Measurements from ENCODE around the gene CTNNAL1.
"Not testable (repeated sequence)": the region's sequence is repeated elsewhere in the genome, so short reads cannot be mapped to it uniquely, and the experiment has no call there.

CTNNAL1 gene, protein sequence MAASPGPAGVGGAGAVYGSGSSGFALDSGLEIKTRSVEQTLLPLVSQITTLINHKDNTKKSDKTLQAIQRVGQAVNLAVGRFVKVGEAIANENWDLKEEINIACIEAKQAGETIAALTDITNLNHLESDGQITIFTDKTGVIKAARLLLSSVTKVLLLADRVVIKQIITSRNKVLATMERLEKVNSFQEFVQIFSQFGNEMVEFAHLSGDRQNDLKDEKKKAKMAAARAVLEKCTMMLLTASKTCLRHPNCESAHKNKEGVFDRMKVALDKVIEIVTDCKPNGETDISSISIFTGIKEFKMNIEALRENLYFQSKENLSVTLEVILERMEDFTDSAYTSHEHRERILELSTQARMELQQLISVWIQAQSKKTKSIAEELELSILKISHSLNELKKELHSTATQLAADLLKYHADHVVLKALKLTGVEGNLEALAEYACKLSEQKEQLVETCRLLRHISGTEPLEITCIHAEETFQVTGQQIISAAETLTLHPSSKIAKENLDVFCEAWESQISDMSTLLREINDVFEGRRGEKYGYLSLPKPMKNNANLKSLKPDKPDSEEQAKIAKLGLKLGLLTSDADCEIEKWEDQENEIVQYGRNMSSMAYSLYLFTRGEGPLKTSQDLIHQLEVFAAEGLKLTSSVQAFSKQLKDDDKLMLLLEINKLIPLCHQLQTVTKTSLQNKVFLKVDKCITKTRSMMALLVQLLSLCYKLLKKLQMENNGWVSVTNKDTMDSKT

DNA sequence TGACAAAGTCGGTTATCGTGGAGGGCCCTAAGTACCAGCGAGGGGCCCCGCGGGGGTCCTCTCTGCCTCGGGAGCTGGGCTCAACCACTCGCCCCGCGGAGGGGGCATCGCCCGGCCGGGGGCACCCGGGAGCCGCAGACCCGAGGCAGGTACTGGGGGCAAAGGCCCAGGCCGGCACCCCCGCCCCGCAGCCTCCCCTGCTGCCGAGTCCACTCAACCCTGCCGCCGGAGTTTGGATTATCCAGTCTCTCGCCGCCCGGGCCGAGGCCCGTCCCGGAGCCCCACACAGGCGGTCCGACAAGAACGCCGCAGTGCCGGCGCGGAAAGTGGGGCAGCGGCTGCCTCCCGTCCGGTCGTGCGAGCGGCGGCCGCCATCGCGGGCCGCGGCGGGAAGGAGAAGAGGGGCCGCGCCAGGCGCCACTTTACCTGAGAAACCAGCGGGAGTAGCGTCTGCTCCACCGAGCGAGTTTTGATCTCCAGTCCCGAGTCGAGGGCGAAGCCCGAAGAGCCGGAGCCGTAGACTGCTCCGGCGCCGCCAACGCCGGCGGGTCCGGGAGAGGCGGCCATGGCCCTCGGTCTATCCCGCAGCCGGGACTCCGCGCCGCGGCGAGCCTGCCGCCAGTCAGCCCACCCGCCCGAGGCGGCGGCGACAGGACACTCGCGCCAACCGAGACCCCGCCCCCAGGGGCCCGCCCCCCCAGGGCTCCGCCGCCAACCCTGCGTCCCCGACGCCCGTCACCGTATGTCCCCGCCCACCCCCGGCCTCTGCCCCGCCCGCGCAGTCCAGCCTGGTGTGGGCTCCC is at the start of gene CTNNAL1:
TSS of gene CTNNAL1 (minus strand) at position 624 of the 803 bp plus-strand sequence. CDS start at position 567, 57 bp downstream.
- DNase-seq = peak; percentile 86

DNA sequence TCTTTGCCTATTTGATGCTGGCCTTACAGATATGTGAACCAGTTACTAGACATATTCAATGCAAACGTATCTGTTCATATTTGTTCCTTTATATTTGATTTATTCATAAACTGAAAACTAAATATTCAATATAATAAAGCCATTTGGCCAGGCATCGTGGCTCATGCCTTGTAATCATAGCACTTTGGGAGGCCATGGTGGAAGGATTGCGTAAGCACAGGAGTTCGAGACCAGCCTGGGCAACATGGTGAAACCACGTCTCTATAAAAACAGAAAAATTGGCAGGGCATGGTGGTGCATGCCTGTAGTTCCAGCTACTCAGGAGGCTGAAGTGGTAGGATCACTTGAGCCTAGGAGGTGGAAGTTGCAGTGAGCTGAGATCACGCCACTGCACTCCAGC is 49.2 kb upstream of the CTNNAL1 start:
- no peak for DNase-seq

DNA sequence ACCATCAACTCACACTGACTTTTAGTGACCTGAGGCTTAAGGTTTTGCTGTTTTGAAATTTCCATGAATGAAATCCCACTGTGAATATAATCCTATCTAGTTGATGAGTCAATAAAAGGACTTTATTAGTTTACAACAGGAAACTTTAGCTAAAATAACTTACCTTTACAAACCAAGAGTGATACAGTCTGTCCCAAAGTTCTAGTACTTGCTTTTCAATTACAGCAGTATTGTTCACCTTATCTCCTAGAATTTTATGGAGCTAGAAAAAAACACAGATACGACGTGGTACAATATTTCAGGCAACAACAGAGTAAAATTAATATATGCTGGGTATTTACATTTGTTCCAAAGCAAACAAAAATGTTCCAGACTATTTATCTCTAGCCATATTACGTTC is 46.9 kb upstream of the CTNNAL1 start:
- no peak for DNase-seq

DNA sequence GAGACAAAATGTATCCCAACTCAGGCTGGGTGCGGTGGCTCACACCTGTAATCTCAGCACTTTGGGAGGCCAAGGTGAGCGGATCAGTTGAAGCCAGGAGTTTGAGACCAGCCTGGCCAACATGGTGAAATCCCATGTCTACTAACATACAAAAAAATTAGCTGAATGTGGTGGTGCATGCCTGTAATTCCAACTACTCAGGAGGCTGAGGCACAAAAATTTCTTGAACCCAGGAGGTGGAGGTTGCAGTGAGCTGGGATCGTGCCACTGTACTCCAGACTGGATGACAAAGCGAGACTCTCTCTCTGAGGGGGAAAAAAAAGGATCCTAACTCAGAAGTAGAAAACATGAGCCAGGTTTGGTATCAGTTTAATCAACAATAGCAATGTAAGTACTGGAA is 39.8 kb upstream of the CTNNAL1 start:
- DNase-seq = not testable (repeated sequence)

DNA sequence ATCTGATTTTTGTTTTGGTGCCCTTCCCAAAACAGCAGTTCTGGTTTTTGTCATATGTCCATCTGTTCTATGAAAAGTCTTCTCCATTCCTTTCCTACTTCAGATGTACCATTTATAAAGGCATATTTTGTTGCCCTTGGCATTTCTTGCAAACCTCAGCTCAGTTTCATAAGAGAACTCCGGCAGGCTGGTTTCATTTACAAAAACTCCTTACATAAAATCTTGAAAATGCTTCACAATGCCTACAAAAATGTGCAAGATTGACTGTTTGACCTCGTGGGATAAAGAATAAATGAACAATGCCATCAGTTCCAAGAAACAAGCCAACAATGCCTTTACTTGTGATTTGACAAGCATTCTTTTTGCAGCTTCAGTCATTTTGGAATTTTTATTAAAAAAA is 39.1 kb upstream of the CTNNAL1 start:
- no peak for DNase-seq

DNA sequence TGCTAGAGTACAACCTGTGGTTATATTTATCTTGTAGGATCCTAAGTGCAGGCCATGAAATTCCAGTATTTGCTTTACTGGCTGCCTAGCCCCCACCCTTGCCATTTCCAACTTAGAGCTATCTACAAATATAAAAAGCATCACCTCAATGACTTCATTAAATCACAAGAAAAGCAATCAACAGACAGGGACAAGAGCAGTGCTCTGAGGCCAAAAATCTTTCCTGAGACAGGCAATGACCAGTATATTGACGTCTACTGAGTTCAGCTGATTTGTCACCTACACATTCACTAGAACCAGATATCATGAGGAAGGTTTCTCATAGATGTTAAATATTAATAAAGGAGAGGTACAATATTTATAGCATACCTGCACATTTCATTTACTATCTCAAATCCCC is 38.4 kb upstream of the CTNNAL1 start:
- DNase-seq = no peak

DNA sequence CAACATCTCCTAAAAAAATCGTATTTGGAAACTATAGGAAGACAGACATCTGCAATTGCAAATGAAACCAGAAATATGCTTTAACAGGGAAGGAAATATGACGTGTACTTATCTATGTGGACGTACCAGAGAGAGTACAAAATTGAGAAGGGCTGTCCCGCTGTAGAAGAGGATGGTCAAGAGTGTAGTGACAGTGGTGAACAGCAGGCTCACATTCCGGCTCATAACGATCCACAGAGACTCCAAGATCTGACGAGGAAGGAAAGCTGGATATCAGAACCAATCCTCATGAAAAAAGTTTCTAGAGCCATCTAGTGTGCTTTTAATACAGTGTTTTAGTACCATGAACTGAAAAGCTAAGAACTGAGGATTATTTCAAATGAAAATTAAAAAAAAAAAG is 37.1 kb upstream of the CTNNAL1 start:
- no peak for DNase-seq

DNA sequence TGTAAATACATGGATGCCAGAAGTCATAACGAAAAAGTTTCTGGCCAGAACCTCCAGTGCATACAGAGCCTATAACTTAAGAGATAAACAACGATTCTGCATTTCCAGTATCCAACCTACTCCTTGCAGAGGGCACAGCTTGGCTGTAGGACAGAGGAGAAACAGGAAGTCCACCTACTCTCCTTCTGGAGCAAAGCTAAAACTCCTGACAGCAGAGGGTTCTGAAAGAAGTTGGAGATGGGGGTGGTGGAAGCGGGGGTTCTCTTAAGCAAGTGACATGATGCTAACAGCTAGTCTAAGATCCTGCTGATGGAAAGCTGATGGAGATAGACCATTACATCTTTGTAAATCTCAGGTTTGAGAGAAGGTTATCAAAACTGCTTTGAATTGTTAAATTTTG is 35.5 kb upstream of the CTNNAL1 start:
- DNase-seq = no peak

DNA sequence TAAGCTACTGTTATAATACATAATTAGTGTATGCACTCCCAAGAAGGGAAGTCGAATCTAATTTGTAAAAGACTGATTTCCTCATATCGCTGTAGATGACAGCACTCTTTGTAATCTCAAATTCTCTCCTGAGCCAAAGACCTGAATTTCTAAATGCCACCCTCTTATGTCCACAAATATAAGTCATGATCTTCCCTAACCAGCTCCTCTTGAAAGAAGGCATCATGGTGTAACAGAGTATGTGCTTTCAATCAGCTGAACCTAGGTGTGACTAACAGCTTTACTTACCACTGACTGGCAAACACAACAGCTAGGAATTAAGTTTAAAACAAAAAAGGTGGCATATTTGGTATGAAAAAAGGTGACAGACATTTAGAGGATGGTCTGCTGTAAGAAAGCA is 34.0 kb upstream of the CTNNAL1 start:
- no peak for DNase-seq

DNA sequence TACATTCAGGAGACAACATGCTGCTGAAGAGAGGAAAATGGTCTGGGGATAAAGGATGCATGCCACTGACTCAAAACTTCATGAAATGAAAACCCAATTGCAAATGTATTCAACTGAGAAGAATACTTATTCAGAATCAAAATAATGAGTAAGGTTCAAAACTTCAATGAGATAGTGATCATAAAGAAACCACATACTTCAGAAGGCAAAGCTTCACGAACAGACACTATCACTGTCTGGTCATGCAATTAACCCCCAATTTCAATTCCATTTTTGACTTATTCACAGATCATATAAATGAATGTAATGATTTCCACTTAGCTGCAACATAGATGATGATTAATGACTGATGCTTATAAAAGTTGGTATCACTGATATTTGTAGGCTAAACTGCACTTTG is 33.0 kb upstream of the CTNNAL1 start:
- no peak for DNase-seq

DNA sequence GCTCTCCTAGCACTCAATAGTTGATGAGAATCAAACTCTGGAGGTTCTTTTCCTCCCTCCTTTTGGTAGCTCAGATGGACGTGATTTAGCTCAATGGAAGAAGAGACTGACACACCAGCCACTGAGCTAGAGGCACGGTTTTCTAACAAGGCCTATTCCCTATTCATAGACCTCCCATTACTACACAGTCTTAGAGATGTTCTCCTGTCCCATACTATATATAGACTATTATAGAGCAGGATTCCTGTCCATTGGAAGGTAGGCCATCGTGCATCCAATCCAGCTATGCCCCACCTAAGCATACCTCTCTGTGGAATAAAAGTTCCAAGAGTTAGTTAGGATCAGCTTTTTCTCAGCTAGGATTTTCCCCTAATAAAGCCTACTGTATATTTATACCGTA is 30.3 kb upstream of the CTNNAL1 start:
- DNase-seq = no peak

DNA sequence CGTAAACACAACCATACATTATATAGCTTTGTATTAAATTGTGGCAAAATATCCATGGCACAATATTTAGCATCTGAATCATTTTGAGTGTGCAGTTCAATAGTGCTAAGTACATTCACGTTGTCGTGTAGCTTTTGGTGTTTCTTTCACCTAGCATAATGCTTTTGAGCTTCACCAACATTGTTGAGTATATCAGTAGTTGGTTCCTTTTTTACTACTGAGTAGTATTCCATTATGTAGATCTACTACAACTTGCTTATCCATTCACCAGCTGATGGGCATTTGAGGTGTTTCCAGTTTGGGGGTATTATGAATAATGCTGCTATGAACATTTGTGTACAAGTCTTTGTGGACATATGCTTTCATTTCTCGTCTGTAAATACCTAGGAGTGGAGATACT is 27.3 kb upstream of the CTNNAL1 start:
- DNase-seq = no peak

DNA sequence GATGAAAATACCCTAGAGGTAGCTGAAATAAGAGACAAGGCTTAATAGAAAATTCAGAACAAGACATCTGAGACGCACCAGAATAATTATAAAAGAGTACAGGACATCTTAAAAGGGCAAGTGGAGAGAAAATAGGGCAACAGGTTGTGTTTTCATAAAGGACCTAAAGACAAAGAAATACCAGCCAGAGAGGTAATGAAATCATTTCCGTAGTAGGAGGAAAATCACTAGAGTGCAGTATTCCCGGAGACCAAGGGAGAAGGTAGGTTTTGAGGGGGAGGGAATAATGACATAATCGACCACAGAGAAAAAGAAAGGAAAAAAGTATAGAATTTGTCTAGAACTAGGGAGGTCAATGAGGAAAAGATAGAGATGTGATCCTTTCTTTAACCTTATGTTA is 26.2 kb upstream of the CTNNAL1 start:
- DNase-seq = no peak

DNA sequence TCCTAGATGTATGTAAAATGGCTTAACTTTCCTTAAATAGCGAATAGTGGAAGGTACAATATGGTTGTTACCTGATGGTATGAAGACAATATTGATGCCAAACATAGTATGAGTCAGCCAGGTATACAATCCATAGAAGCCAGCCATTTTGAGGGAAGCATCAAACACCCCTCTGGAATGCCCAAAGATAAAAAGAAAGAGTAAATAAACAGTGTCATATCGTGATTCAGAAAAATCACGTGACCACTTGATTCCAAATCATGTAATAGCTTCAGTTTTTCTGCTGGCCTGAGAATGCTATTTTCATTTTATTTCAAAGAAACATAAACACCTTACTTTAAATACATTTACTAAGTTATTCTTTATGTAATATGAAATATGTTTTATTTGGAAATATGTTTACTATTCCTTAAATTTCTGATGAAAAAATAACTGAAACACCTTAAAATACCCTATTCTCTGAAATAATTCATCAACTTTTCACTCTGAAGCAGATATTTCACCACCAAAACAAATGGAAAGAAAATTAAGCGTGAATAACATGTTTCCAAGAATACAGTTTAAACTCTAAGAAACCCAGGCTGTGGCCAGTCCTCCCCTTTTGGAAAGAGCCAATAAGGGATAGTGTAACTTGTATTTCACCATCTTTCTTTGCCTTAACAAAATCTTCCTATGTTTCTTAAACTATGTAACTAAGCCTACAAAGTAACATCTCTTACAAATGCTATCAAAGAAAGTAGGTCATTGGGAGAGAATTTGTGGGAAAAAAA is 24.8 kb upstream of the CTNNAL1 start:
- no peak for DNase-seq

DNA sequence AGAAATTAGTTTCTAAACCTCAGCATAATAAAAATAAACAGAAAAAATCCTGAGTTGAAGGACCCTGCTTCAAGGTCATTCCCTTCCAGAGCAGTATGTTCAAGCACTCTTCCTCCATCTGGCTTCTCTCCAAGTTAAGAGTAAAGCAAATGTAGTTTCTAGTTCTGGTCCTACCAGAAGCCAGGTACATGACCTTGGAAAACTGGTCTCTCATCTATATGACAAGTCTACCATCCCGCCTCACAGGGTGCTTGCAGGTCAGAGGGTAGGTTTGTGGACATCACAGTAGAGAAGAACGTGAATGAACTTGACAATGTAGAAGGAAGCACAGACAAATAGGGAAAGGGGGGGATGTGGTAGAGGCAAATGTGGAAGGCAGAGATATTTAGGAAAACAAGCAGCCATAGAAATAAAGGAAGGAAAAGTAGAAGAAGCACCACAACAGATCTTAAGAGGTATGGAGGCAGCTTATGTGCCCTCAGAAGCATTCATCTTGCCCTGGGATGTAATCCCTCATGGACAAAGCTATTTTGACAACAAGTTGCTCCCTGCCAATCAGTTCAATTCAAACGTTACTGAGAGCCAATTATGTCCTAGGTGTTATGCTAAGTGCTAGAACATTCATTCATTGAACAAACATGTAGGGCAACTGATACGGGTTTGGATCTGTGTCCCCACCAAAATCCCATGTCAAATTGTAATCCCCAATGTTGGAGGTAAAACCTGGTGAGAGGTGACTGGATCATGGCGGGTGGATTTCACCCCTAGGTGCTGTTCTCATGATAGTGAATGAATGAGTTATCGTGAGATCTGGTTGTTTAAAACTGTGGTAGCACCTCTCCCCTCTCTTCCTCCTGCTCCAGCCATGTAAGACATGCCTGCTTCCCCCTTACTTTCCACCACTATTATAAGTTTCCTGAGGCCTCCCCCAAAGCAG is 23.7 kb upstream of the CTNNAL1 start:
- DNase-seq = no peak

DNA sequence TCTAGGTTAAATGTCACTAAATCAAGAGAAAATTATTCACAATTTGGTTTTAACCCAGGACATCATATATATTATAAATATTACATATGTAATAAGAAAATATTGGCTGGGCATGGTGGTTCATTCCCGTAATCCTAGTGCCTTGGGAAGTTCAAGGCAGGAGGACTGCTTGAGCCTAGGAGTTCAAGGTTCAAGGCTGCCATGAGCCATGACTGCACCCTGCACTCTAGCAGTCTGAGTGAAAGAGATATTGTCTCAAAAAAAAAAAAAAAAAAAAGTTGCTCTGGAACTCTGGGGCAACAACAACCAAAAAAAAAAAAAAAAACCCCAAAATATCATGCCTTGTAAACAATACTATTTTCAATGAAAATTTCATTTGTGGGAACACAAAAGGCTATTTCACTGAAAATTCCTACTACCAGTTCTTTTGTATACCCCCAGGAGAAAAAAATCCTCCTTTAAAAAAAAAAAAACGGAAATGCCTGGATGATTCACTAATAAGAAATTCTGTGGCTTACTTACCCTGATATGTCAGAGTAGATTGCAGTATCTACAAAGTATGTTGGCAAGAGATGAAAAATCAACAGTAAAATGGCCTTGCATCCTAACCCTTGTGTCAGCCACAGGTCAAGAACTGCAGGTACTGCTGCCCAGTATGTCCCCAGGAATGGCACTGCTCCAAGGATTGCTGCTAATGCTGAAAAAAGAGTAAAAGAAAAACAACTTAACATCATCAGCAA is 22.6 kb upstream of the CTNNAL1 start:
- no peak for DNase-seq

DNA sequence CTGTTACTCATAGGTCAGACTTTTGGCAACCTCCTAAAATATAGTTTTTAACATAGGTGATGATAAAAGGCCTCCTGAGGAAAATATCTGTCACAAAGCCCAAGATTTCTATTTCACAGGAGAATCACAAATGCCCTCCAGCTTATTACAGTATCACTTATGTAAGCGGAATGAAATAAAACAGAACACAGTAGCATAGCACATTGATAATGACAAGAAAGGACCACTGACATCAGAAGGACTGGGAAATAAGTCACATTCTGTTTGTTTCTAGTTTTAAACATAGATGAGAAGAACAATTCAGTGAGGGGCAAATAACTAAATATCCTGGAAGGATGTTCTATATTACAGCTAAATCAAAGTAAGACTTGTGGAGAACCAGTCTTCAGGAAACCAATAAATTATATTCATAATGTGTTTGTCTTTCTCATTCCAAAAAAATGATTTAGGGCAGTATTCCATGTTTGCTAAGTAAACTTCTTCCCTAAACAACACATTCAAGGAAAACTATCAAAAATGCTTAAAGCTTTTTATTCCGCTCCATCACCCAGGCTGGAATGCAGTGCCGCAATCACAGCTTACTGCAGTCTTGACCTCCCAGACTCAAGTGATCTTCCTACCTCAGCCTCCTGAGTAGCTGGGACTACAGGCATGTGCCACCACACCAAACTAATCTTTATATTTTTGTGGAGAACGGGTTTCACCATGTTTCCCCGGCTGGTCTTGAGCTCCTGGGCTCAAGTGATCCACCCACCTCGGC is 20.8 kb upstream of the CTNNAL1 start:
- DNase-seq = no peak

DNA sequence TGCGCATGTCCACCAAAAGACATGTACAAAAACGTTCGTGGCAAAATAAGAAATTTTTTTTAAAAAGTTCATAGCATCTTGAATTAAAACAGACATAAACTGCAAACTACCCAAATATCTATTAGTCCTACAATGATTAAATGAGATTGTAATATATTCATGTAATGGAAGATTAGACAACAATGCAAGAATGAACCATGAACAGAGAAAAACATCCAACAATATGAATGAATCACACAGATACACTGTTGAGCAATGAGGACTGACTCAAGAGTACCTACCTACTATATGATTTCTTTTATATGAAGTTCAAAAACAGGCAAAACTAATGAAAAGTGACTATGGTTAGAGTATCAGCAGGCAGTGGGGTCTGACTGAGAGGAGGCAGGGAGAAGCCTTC is 17.9 kb upstream of the CTNNAL1 start:
- DNase-seq = no peak

DNA sequence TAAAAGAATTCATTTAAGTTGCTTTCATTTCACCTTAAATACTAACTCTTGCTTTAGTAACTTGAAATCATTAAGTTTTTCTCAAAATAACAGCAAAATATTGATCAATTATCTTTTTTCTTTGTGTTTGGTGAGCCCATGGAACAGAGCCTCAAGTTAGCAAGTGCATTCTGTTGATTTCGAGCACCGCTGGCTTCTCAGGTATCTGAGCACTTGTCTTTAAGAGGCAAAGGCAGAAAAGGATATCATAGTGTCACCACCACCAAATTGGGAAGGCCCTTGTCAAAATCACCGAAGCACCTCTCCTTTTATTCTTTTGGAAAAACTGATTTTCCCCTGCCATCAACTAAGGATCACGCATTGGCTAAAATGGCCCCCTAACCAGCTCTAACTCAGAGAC is 17.1 kb upstream of the CTNNAL1 start:
- no peak for DNase-seq

DNA sequence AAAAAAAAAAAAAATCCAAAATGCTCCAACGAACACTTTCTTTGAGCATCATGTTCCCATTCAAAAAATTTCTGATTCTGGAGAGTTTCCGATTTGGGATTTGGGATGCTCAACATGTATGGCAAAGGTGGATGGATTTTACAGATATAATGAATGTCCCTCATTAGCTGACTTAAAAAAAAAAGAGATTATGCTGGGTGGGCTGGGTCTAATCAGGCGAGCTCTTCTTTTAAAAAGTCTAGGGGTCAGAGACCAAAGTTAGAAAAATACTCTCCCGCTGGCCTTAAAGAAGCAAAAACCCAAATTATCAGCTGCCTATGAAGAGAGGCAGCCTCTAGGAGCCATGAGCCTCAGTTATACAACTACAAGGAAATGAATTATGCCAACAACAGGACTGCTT is 15.2 kb upstream of the CTNNAL1 start:
- DNase-seq = no peak

All from activated CD4-positive, alpha-beta T cell treated with anti-CD3 and anti-CD28 coated beads for 48 hours (primary cell).